ENCODE measurements around the gene PSG1.
"Not testable (repeated sequence)": the region's sequence is repeated elsewhere in the genome, so short reads cannot be mapped to it uniquely, and the experiment has no call there.

DNA sequence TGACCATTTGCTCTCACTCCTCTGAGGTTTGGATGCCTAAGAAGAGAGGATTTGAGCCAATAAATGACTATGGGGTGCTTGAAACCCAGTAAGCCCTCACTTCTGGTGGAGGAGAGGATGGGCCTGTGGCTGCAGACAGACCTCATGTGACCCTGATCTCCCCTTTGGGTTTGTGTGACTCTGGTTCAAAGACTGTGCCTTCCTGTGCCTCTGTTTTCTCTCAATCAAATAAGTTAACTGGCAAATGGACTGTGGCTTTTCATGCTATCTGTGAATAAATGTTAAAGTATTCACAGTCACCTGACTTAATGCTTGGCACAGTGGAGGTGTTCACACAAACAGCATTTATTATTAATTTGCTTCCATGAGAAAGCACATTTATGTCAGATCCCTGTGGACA lies 26.7 kb downstream of the PSG1 start:
- TF ChIP-seq, protein P1, sequence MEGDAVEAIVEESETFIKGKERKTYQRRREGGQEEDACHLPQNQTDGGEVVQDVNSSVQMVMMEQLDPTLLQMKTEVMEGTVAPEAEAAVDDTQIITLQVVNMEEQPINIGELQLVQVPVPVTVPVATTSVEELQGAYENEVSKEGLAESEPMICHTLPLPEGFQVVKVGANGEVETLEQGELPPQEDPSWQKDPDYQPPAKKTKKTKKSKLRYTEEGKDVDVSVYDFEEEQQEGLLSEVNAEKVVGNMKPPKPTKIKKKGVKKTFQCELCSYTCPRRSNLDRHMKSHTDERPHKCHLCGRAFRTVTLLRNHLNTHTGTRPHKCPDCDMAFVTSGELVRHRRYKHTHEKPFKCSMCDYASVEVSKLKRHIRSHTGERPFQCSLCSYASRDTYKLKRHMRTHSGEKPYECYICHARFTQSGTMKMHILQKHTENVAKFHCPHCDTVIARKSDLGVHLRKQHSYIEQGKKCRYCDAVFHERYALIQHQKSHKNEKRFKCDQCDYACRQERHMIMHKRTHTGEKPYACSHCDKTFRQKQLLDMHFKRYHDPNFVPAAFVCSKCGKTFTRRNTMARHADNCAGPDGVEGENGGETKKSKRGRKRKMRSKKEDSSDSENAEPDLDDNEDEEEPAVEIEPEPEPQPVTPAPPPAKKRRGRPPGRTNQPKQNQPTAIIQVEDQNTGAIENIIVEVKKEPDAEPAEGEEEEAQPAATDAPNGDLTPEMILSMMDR (conservative IDR thresholded peaks at IDR 0.05; ENCODE audit: low read depth, low read length): not testable (repeated sequence)
- TF ChIP-seq EZH2 (IDR thresholded peaks at IDR 0.05; ENCODE audit: low read length, unreplicated experiment): not testable (repeated sequence)
